SK-N-SH (cell line): ENCODE results near the gene ATF7IP2.

ENCODE experiments used
- CHD2 ChIP-seq: fragments of 150-350 bp; IDR thresholded peaks from 2 replicates; pipeline ENCODE4 v1.6.1; 2018; ENCODE audit warnings: low read length; ENCODE audit not compliant: partially characterized antibody
- FOXM1 ChIP-seq: IDR thresholded peaks from 2 replicates; pipeline ENCODE4 v1.4.0; 2012; ENCODE audit warnings: low read depth, mild to moderate bottlenecking
- NFIC ChIP-seq: IDR thresholded peaks from 2 replicates; pipeline ENCODE4 v1.4.0; 2012; ENCODE audit warnings: borderline replicate concordance
- POLR2AphosphoS5 ChIP-seq: IDR thresholded peaks from 2 replicates; pipeline ENCODE4 v1.6.1; 2012; ENCODE audit warnings: low read depth, low read length
- RAD21 ChIP-seq: IDR thresholded peaks from 2 replicates; pipeline ENCODE4 v1.6.1; 2012; ENCODE audit warnings: mild to moderate bottlenecking, low read length
- RFX5 ChIP-seq: IDR thresholded peaks from 2 replicates; pipeline ENCODE4 v1.6.1; 2012; ENCODE audit warnings: mild to moderate bottlenecking, improper control_type of control experiment, low read length
- SIN3A ChIP-seq: IDR thresholded peaks from 2 replicates; pipeline ENCODE4 v1.6.1; 2012; ENCODE audit warnings: low read depth, mild to moderate bottlenecking, low read length, moderate library complexity, borderline replicate concordance
- TAF1 ChIP-seq: IDR thresholded peaks from 2 replicates; pipeline ENCODE4 v1.6.1; 2012; ENCODE audit warnings: low read depth, mild to moderate bottlenecking, low read length, moderate library complexity, borderline replicate concordance
- YY1 ChIP-seq: IDR thresholded peaks from 2 replicates; pipeline ENCODE4 v1.4.0; 2012; ENCODE audit warnings: low read depth, mild to moderate bottlenecking
- TF ChIP-seq, protein P1 (sequence below): fragments of 200-600 bp; sonication (generic); IDR thresholded peaks from 2 replicates; pipeline ENCODE4 v1.6.1; 2017; ENCODE audit warnings: antibody characterized with exemption, mild to moderate bottlenecking, moderate library complexity

GRCh38 chr16:10485159-10485558 lies 99.3 kb downstream of the ATF7IP2 start:
- TF ChIP-seq, protein P1, sequence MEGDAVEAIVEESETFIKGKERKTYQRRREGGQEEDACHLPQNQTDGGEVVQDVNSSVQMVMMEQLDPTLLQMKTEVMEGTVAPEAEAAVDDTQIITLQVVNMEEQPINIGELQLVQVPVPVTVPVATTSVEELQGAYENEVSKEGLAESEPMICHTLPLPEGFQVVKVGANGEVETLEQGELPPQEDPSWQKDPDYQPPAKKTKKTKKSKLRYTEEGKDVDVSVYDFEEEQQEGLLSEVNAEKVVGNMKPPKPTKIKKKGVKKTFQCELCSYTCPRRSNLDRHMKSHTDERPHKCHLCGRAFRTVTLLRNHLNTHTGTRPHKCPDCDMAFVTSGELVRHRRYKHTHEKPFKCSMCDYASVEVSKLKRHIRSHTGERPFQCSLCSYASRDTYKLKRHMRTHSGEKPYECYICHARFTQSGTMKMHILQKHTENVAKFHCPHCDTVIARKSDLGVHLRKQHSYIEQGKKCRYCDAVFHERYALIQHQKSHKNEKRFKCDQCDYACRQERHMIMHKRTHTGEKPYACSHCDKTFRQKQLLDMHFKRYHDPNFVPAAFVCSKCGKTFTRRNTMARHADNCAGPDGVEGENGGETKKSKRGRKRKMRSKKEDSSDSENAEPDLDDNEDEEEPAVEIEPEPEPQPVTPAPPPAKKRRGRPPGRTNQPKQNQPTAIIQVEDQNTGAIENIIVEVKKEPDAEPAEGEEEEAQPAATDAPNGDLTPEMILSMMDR = no peak
- TF ChIP-seq NFIC (no peak), RAD21 (no peak), CHD2 (no peak), POLR2AphosphoS5 (no peak), FOXM1 (no peak), SIN3A (no peak), RFX5 (no peak), YY1 (no peak), TAF1 (no peak)
